Measurements from ENCODE around the gene ANO6. TPM values are rescaled to one million over a fixed set of nuclear protein-coding genes. Genes with fewer than 3 reads are reported as not detected.

Gene ANO6
- total and polyA plus RNA-seq, 12 donors: 8.9 to 52.2 (median 40.9) TPM

DNA sequence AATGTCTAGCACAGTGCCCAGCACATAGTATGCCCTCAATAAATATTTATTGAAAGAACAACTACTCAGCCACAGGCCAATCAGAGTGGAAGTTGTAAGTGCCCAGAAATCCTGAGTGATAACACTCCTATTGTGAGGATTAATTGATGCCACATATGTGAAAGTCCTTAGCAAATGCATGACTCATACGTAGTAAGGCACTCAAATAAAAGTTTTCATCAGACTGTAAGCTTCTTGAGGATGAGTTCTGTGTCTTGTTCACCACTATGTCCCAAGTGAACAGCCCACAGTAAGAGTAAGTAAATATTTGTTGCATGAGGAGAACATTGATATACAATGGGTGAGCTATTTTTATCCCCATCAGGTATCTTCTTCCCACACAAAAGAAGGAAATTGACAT lies 24.7 kb upstream of the ANO6 start:
- peak in 6 of 8 donors; percentile 30 to 70 (median 56) for ATAC-seq
- WGBS, 2 donors: 74 to 76% methylated on average over 1 of the region's 1 CpG

DNA sequence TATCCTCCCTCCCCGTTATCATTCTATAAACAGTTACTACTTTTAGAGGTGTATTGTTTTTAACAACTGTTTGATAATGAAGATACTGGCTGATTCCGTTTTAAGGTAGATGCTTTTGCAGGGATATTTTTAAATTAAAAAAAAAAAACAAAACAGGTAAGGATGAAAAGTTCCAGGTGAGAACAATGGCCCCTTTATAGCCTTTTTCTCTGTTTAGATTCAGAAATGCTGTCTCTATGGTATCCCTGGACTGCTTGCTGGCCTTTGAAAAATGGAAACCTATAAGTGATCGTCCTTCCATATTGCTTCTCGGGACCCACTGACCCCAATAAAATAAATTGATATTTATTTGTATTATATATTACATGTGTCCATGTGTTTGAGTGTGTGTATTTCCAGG lies 23.2 kb upstream of the ANO6 start:
- no peak for DNase-seq
- 71 to 79% methylated on average over 4 of the region's 4 CpGs for WGBS, 2 donors
- intact Hi-C loops (cut with DNase I): no loop called here

More for the DNA sequence above, 24.7 kb upstream of the ANO6 start:
- peaks cover 0 to 23% (median 15%) of the 10 kb centered on the region in 9 donors for H3K4me1 ChIP-seq
- TF ChIP-seq, protein P1, sequence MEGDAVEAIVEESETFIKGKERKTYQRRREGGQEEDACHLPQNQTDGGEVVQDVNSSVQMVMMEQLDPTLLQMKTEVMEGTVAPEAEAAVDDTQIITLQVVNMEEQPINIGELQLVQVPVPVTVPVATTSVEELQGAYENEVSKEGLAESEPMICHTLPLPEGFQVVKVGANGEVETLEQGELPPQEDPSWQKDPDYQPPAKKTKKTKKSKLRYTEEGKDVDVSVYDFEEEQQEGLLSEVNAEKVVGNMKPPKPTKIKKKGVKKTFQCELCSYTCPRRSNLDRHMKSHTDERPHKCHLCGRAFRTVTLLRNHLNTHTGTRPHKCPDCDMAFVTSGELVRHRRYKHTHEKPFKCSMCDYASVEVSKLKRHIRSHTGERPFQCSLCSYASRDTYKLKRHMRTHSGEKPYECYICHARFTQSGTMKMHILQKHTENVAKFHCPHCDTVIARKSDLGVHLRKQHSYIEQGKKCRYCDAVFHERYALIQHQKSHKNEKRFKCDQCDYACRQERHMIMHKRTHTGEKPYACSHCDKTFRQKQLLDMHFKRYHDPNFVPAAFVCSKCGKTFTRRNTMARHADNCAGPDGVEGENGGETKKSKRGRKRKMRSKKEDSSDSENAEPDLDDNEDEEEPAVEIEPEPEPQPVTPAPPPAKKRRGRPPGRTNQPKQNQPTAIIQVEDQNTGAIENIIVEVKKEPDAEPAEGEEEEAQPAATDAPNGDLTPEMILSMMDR (IDR thresholded peaks at IDR 0.05): no peak
- no peaks in the 10 kb centered on the region for H3K9me3 ChIP-seq
- DNase-seq: no peak
- no peaks in the 10 kb centered on the region for H3K36me3 ChIP-seq
- H3K27me3 ChIP-seq: no peaks in the 10 kb centered on the region
- H3K4me3 ChIP-seq: no peak overlapping the region
- H3K27ac ChIP-seq: peak overlapping the region in 1 of 10 donors; percentile 48
- intact Hi-C loops (cut with DNase I): no loop called here

GRCh38 chr12:45200491-45201043 lies 15.3 kb upstream of the ANO6 start:
- no peaks in the 10 kb centered on the region for H3K9me3 ChIP-seq
- peak overlapping the region in 1 of 10 donors; percentile 21 for H3K27ac ChIP-seq
- 82 to 88% methylated on average over 7 of the region's 7 CpGs for WGBS, 2 donors
- intact Hi-C loops (cut with DNase I): no loop called here
- H3K36me3 ChIP-seq: no peaks in the 10 kb centered on the region
- ATAC-seq: no peak
- TF ChIP-seq, protein P1 (IDR thresholded peaks at IDR 0.05): no peak
- no peaks in the 10 kb centered on the region for H3K27me3 ChIP-seq
- peak overlapping the region in 1 of 10 donors; percentile 0 for H3K4me3 ChIP-seq
- DNase-seq: no peak
- peaks cover 0 to 30% (median 0%) of the 10 kb centered on the region in 9 donors for H3K4me1 ChIP-seq

More for the DNA sequence above, 23.2 kb upstream of the ANO6 start:
- Histone ChIP-seq H3K27ac (peak overlapping the region in 2 of 10 donors; percentile 39 to 47), H3K4me3 (no peak overlapping the region), H3K36me3 (no peaks in the 10 kb centered on the region), H3K9me3 (no peaks in the 10 kb centered on the region), H3K4me1 (peaks cover 0 to 23% (median 15%) of the 10 kb centered on the region in 9 donors), H3K27me3 (no peaks in the 10 kb centered on the region)
- TF ChIP-seq, protein P1 (IDR thresholded peaks at IDR 0.05): no peak
- no peak for ATAC-seq

DNA sequence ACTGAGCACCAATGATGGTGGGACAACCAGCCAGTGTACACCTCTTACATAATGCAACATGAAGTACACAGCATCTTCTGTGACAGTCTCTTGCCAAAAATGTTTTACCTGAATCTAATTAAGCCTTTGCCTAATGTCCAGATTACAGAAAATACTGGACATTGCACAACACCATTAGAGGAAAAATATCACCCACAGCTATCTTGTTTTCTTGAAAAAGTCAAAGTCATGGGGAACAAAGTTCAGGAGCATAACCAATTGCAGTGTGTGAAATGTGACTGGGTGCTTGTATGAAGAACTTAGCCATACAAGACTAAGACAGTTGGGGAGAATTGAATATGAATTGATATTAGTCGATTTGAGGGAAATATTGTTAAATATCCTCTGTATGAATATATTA lies 12.1 kb upstream of the ANO6 start:
- Histone ChIP-seq H3K27me3 (no peaks in the 10 kb centered on the region), H3K4me1 (peaks cover 0 to 39% (median 3%) of the 10 kb centered on the region in 9 donors), H3K4me3 (no peak overlapping the region), H3K27ac (no peak overlapping the region), H3K36me3 (no peaks in the 10 kb centered on the region), H3K9me3 (no peaks in the 10 kb centered on the region)
- WGBS, 2 donors: 99 to 100% methylated on average over 1 of the region's 1 CpG
- intact Hi-C loops (cut with DNase I): no loop called here
- ATAC-seq (no peak), DNase-seq (no peak)
- TF ChIP-seq, protein P1 (IDR thresholded peaks at IDR 0.05): no peak

All from heart right ventricle (tissue), 16 donors.